ENCODE results near the gene GRK4.
"Not testable (repeated sequence)": the region's sequence is repeated elsewhere in the genome, so short reads cannot be mapped to it uniquely, and the experiment has no call there.

The GRK4 gene

DNA sequence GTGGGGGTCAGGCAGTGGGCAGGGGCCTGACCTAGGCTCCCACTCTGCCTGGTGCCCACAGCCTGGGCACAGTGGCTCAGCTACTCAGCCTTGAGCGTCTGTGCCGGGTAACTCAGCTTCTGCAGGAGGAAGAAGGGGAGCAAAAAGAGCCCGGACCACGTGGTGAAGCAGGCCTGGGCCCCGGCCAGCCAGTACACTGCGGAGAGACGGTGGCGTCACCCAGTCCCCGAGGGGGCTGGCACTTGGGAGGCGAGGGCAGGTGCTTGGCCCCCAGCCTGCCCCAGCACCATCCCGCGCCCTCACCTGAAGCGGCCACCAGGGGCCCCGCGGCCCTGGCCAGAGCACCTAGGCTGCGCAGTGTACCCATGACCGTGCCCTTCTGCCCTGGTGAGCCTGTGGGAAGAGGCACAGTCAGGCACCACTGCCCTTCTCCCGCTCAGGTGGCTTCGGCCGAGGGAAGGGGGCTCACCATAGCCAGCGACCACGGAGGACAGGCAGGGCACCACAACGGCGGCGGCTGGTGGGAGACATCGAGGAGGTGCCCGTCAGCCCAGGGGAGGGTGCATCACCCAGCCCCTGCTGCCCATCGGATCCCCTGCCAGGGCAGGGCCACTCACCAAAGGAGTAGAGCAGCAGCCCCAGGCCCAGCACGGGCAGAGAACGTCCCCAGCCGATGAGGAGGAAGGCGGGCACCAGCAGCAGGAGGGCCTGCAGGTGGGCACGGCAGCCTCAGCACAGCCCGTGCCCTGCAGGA, 32.4 kb upstream of the GRK4 start:
- DNase-seq (ENCODE audit: low read depth in 2 of 2, low spot score in 1 of 2) = no peak

DNA sequence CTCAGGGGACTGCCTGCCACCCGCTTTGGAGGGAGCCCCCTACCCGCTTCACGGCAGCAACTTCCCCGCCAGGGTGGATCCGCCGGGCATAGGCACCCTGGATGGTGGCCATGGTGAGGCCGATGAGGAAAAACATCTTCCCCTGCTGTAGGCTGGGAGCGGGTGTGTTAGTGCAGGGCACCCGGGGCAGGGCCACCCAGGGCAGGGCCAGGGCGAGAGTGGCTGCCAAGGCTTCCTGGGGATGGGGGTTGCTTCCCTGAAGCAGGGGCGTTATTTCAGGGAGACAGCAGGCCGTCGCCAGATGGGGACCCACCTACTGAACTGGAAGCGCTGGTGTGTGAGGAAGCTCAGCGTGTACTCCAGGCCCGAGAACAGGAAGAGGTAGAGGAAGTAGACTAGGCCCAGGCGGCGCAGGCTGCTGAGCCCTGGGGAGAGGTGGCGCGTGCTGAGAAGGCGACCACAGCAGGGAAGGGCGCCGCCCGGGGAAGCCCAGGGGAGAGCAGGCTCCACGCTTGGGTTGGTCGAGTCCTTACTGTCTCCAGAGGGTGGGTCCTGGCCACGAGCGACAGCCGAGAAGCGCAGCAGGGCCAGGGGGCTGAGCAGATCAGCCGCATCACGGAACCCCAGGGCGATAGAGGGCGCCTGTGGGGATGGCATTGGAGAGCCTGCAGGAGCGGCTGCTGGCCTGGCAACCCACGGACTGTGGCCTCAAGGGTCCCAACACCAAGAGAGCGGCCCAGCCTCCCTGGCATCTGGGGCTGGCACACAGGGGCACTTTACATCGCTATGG, 31.7 kb upstream of the GRK4 start:
- no peak for DNase-seq (ENCODE audit: low read depth in 2 of 2, low spot score in 1 of 2)

DNA sequence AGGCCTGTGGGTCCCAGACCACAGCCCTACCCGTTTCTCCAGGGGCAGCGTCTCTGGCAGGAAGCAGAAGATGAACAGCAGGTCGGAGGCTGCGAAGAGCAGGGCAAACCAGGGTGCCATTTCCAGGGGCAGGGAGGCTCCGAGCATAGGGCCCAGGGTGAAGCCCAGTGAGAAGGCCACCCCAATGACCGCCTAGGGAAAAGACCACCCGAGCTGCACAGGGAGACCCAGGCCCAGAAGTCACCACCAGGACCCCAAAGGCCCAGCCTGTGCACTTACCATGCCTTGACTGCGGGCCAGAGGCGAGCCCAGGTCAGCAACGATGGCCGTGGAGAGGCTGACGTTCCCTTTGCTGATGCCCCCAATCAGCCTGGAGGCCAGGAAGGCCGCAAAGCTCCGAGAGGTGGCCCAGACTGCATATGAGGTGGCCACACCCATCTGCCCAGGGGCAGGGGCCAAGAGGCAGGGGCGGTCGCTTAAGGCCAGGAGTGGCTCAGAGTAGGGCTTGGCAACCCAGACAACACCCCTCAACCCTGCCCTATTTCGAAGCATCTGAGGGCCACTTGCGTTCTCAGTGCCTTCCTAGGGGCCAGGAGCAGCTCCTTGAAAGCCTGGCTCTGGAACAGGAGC, 30.9 kb upstream of the GRK4 start:
- DNase-seq (ENCODE audit: low read depth in 2 of 2, low spot score in 1 of 2) = no peak

DNA sequence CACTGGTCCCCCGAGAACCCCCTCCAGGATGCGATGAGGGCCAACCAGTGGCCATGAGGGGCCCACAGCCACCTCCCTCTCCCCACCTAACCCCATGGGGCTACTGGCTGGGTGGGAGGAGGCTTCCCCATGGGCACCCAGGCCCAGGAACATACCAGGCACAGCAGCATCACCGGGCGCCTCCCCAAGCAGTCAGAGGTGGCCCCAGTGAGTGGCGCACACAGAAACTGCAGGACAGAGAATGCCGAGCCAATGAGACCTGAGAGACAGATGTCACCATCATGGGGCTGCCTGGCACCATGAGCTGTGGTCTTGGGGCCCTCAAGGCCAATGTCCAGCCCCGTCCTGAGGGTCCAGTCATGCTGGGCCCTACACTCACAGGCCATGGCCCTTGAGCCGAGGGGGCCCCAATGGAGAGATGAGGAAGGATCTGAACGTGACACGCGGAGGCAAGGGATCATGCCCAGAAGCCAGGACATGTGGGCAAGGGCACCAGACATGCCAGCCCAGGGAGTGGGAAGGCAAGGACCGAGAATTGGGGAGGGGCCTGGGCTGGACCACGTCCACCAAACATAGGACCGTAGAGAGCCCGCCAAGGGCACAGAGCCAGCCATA, 30.3 kb upstream of the GRK4 start:
- DNase-seq (ENCODE audit: low read depth in 2 of 2, low spot score in 1 of 2) = no peak

DNA sequence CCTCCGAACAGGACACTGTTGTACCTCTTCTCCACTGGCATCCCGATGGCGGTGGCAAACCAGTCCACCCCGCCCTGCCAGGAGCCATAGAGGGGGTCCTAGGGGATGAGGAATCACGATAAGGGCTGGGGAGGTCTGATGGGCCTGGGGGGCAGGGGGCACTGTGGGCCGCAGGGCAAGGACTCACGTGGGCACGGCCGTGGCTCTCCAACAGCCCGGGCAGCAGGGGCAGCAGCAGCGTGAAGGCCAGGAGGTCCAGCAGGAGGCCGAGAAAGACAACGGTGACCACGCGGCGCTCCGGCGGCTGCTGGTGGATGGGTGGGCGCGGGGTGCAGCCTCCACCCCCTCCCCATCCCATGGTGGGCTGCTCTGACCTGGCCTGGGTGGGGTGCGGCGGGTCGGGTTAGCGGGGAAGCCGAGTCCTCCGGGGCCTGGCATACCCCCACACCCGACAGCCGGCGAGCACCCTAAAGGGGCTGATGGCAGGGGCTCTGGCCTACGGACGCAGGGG, 29.8 kb upstream of the GRK4 start:
- no peak for DNase-seq (ENCODE audit: low read depth in 2 of 2, low spot score in 1 of 2)

DNA sequence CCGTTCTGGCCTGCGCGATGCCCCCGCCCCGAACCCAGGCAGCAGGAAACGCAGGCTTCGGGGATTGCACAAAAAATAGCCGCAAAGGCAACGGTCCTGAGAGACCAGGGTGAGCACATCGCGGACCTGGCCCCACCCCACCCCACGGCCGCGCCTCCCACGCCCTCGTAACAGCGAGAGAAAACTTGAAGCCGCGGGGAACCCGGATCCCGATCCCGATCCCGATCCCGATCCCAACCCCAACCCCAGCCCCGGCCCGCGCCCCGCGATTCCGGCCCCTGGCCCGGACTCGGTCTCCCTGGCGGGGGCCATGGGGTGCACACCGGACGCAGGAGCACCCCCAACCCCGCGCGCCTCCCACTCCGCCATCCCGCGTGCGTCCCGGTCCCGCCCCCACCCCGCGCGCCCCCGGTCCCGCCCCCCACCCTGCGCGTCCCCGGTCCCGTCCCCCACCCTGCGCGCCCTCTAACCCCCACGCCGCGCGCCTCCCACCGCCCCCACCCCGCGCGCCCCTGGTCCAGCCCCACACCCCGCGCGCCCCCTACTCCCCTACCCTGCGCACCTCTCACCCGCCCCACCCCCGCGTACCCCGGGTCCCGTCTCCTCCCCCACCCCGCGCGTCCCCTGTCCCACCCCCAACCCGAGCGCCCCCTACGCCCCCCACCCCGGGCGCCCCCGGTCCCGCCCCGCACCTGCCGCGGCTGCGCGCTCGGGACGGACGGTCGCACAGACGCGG, 29.1 kb upstream of the GRK4 start:
- DNase-seq (ENCODE audit: low read depth in 2 of 2, low spot score in 1 of 2) = no peak

DNA sequence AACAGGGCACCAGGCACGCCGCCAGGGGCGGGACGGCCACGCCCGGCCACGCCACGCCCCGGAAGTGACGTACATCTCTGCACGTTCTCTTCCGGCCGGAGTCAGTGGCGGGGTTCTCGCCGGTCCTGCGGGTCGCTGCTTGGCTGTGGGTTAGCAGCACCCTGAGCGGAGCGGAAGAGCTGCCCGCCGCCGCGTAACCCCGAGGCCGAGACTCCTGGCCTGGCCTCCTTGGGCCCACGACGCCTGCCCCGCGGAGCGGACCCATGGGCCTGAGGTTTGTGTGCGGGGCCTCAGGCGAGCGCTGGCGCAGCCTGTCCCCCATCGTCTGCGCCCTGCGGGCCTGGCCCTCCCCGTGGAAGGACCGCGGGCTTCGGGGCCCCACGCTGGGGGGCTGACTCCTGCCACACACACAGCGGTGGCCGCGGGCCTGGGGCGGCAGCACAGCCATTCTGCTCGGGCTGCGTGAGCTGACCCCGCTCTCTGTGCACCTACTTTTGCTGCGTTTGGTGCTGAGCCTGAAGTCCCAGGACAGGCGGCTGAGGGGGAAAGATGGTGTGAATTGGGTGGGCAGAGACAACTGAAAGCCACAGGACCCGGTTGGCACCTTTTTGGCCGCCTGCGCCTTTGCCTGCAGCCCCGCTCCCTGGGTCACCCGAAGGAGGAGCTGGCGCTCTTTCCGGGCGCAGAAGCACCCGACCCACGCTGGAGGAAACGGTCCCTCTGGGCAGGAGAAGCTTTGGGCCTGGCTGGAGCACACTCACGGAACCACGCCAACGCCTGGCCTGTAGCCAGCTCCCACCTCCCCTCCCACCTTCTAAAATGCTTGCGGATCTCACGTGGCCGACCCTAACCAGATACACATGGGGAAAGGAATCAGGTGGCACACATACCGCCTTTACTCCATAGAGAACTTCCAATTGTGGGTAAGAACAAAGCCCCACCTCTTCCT, 28.3 kb upstream of the GRK4 start:
- peak; percentile 95 to 98 for DNase-seq (ENCODE audit: low read depth in 2 of 2, low spot score in 1 of 2)

DNA sequence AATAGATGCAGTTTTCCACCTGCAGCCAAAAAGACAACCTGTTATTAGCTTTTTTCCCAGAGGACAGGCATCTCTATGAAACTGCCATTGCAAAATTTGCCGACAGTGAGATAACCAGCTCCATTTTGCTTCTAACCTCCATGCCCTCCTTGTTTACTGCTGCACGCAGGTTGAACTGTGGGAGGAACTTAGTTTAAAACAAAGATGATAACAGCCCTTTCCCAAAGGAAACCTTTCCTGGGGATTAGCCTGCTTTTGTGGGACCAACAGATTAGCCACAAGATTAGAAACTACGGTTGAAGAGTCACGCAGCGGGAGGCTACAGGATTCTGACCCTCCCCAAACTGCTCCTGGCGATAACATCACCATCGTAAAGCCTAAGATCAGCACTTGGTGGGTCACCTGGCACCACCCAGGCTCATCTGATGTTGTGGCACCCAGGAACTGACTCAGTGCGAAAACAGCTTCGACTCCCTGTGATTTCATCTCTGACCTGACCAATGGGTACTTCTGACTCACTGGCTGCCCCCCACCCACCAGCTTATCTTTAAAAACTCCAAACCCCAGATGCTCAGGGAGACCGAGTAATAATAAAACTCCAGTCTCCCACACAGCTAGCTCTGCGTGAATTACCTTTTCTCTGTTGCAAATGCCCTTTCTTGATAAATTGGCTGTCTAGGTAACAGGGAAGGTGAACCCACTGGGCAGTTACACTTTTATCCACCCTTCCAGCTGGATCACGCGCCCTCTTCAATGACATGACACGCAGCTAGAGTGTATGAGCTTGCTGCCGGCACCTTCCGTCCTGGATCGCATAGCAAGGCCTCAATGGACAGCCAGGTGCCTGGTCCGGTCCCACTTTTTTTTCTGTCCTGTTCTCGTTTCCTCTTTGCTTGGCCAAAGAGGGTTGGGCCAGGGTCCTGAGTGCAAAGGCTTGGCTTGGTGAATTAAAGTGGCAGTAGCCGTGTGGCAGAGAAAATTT, 27.3 kb upstream of the GRK4 start:
- peak in 1 of 2 donors; percentile 40 for DNase-seq (ENCODE audit: low read depth in 2 of 2, low spot score in 1 of 2)

DNA sequence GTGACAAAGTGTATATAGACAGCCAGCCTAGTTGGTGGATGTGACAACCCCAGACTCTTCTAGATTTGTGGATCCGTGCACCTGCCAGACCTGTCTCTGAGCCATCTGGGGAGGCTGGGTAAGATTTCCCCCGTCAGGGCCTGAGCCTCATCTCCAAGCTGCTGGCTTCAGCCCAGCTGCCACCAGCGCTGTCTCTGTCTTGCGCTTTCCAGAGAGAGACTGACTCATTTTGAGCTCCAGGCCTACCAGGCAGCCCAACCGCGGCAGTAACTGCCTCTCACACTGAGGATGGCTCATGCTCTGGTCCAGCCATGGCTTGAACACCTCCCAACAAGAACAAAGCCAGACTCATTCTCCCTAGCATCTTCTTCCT, 26.6 kb upstream of the GRK4 start:
- DNase-seq (ENCODE audit: low read depth in 2 of 2, low spot score in 1 of 2) = no peak

DNA sequence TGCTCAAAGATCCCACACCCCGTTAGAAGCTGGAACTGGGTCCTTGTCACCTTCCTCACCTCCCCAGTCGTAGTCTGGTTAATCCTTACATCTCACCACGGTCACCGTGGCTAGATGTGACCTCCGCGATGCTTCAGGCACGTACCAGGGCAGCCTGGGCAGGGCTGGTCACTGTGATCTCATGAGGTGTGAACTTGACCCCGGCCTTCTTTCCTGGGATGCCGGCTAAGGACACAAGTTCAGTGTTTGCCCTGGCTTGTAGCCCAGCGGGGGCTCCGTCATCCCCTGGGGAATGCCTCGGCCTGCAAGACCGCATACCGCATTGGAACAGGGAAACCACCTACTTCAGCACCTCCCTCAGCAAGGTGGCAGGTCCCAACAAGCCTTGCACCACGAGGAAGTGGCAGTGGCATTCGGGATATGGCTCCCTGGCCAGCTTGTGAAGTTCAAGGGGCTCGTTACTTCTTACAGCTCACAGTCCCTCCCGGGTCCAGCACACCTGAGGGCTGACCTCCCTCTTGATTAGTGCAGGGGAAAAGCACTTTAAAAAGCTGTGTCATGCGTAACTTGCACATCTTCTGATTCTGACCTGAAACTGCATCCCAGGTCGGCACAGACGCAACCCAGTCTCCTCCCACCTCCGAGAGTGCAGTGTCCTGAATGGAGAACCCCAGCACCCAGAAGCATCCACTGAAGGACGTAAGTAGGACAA, 26.1 kb upstream of the GRK4 start:
- no peak for DNase-seq (ENCODE audit: low read depth in 2 of 2, low spot score in 1 of 2)

DNA sequence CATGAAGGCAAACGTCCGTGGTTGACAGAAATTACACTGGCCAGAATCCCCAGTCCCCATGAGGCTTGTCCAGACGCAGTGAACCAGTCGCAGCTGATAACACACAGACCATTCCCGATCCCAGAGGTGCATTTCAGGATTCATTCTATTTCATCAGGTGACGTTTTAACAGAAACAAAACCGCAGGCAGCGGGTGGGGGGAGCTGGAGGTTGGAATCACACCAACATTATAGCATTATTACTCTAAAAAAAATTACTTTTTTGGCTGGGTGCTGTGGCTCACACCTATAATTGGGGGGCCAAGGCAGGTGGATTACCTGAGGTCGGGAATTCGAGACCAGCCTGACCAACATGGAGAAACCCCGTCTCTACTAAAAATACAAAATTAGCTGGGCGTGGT, 25.4 kb upstream of the GRK4 start:
- no peak for DNase-seq (ENCODE audit: low read depth in 2 of 2, low spot score in 1 of 2)

DNA sequence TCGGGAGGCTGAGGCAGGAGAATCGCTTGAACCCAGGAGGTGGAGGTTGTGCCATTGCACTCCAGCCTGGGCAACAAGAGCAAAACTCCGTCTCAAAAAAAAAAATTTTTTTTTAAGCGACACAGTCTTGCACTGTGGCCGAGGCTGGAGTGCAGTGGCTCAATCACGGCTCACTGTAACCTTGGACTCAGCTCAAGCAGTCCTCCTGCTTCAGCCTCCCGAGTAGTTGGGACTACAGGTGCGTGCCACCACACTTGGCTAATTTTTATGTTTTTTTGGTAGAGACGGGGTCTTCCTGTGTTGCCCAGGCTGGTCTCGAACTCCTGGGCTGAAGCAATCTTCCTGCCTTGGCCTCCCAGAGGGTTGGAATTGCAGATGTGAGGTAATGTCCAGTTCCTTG, 25.0 kb upstream of the GRK4 start:
- DNase-seq (ENCODE audit: low read depth in 2 of 2, low spot score in 1 of 2) = not testable (repeated sequence)

DNA sequence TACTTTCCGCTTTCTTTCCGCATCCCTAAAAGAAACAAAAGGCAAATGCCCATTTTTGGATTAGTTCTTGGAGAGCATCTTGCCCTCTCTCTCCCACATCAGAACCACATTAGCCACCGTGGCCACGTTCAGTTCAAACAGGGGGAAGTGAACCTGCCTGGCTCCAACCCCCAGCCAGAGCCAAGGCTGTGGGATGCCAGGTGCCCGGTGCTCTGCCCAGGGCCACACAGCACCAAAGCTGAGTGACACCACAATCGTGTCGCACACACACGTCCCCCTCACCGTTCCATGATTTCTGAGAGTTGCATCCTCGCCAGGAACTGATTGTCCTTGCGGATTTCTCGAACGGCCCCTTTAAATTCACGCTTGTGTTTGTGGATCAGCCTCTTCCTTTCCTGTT, 24.5 kb upstream of the GRK4 start:
- DNase-seq (ENCODE audit: low read depth in 2 of 2, low spot score in 1 of 2) = no peak

DNA sequence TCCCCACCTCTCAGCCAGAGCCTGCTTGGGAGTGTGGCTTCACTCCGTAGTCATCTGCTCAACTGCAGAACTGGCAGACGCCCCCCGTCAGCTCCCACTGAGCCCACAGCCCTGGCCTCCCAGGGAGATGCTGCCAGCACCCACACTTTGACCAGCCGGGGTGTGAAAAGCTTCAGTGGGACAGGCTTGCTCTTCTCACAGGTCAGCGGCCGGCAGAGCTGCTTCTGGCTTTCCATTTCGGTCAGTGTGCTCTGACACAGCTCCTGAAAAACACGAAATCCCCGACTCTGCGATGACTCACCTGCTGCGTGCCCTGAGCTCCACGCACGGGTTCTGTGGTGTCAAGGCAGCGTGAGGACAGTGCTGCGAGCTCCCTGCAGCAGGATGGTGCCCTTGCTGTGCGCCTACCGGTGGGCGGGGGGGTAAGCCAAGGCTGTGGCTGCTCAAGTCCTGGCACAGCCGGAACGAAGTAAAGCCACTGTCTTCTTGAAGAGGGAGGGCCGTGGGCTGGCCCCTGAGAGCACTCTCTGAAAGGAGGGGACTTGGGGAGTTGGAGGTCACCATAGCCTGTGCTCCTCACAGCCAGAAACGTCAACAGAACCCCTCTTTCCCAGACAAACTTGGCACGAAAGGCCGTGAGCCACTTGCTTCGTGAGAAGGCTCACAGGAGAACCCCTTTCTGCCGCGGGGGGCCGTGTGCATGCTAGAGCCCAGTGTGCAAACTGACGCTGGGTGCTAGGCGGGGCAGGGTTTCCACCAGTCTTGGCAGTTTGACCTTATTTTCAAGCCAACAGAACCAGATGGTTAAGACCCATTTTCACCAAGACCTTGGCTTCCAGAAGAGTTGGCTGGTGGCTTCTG, 23.8 kb upstream of the GRK4 start:
- DNase-seq (ENCODE audit: low read depth in 2 of 2, low spot score in 1 of 2) = no peak

DNA sequence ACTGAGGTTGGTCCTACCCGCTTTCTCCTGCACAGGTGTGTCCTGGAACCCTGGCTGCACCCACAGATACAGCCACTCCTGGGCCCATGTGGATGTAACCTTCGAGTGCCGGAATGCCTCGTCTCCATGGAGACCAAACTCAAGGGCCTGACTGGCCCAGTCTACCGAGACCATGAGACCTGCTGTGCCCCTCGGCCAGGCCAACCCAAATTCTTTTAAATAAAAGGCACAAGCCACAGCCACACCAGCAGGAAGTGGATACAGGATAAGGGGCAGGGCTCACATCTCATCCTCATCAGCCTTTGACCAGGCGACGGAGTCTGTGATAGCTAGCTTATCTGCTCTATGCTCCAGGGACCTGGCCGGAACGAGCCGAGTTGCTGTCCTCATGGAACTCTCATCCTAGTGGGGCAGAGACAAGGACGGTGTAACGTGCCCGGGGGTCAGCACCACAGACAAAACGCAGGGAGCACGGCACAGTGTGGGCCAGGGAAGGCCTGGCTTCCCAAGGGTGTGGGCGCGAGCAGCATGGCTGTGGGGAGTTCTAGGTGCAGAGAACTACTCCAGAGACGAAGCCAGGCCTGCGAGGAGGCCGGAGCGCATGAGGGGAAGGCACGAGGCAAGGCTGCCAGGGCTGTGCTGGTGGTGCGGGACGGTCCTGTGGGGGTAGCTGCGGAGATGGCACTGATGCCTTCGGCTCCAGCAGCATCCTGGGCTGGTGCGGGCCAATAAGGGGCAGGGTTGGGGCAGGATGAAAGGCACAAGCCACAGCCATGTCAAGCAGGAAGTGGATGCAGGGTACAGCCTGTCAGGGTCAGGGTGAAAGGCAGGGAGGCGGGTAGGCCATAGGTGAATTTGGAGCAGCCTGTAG, 22.9 kb upstream of the GRK4 start:
- DNase-seq (ENCODE audit: low read depth in 2 of 2, low spot score in 1 of 2) = no peak
